ENCODE results near the gene ZNF155.
A peak's percentile ranks its signal among the peaks of the same experiment; 100 is the strongest.

ZNF155 gene

DNA sequence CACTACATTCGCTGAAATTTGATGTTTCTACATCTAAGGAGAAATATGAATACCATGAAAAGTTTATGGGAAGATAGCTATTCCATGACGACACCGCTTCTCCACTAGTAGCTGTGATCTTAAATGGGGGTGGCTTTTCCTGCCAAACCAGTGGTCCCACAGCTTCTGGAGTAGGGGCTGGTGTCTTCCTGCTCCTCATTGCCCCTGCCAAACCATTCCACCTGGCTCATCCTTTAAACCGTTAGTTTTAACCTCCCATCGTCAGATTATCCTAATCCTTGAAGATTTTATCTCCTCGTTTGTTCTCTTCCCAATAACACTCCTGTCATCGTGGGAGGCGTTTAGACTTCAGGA is 18.2 kb downstream of the ZNF155 start:
- Histone ChIP-seq H3K4me3 (ENCODE audit: low read length) (peak overlapping the region; percentile 69), H3K56ac (ENCODE audit: low read length) (peak overlapping the region; percentile 95), H2BK15ac (replicated peaks; ENCODE audit: low read depth) (no peak overlapping the region), H4K5ac (ENCODE audit: low read length) (no peak overlapping the region), H3K79me1 (ENCODE audit: low read length) (no peaks in the 10 kb centered on the region), H3K9ac (ENCODE audit: low read length) (peak overlapping the region; percentile 82), H4K8ac (ENCODE audit: low read depth, low read length) (no peak overlapping the region), H3K27me3 (ENCODE audit: insufficient read depth, low read length, poor library complexity) (no peaks in the 10 kb centered on the region), H3K4me1 (ENCODE audit: control insufficient read depth, low read depth, low read length) (no peaks in the 10 kb centered on the region), H3K4ac (ENCODE audit: low read depth, low read length) (no peak overlapping the region), H3K27ac (ENCODE audit: low read depth, low read length) (no peak overlapping the region), H2BK120ac (ENCODE audit: low read depth, low read length) (no peak overlapping the region), H2AK5ac (ENCODE audit: low read length) (no peak overlapping the region), H3K23ac (ENCODE audit: low read length) (no peak overlapping the region), H2BK5ac (ENCODE audit: low read length) (no peak overlapping the region), H3K4me2 (ENCODE audit: low read length) (peak overlapping the region; percentile 92), H3K18ac (ENCODE audit: low read length) (no peak overlapping the region), H3K36me3 (ENCODE audit: control insufficient read depth, insufficient read depth, low read length) (no peaks in the 10 kb centered on the region), H3K79me2 (ENCODE audit: control insufficient read depth, insufficient read depth, low read length) (no peaks in the 10 kb centered on the region)
- DNase-seq: no peak
- WGBS (ENCODE audit: extremely low coverage, insufficient coverage, low lambda C conversion rate): no CpG with 5 or more reads among the region's 8 CpGs

DNA sequence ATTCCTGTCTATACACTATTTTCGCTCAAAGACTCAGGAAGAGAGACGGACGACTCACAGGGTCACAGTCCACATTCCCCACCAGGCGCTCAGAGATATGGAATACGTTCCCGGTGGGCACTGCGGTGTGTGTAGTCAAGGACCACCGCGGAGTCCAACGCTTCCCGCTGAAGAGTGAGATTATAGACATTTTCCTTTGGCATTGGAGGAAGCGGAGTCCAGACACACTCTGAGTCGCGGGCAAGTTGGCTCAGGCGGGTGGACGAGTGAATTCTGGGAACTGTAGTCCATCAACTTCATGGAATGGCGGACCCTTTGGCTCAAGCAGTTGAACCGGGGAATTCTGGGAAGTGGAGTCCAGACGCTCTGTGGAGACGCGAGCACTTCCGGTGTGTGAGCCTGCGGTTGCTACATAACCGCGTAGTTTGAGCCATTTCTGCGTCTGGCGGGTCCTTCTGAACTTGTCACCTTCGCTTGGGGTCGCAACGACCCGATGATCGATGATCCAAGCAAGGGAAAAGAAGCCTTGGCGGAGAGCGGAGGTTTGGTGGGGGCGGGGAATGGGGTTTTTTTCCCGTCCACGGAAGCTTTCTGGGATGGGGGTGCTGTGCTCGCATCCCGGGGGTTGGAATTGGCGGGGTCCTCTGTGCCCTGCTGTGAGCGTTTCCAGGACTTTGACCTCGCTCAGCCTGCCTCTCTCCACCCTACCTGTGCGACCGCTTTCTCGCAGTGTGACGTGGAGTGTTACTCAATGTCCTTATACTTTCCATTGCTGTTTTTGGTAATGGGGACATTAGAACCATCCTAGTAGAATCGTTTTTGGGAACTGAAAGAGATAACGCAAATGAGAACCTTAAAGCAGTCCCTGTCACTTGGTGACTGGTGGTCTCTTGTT is 18.8 kb downstream of the ZNF155 start, which contains the start of gene ZNF230:
ZNF230 (plus strand) TSS at position 392 of the 895 bp plus-strand sequence. CDS start 4,122 bp downstream, outside the sequence.
- no peak within 1 kb of the TSS for H2BK15ac ChIP-seq (replicated peaks; ENCODE audit: low read depth)
- H3K27me3 ChIP-seq (ENCODE audit: insufficient read depth, low read length, poor library complexity): no peaks in the 10 kb centered on the region
- no peak within 1 kb of the TSS for H4K8ac ChIP-seq (ENCODE audit: low read depth, low read length)
- H2AK5ac ChIP-seq (ENCODE audit: low read length): no peak within 1 kb of the TSS
- no peak within 1 kb of the TSS for H3K4ac ChIP-seq (ENCODE audit: low read depth, low read length)
- H3K4me1 ChIP-seq (ENCODE audit: control insufficient read depth, low read depth, low read length): no peaks in the 10 kb centered on the region
- H3K4me2 ChIP-seq (ENCODE audit: low read length): peak within 1 kb of the TSS; percentile 97
- peak within 1 kb of the TSS; percentile 82 for H3K4me3 ChIP-seq (ENCODE audit: low read length)
- WGBS (ENCODE audit: extremely low coverage, insufficient coverage, low lambda C conversion rate): no CpG with 5 or more reads among the region's 48 CpGs
- H3K9ac ChIP-seq (ENCODE audit: low read length): peak within 1 kb of the TSS; percentile 82
- no peak within 1 kb of the TSS for H4K5ac ChIP-seq (ENCODE audit: low read length)
- H3K23ac ChIP-seq (ENCODE audit: low read length): no peak within 1 kb of the TSS
- H2BK5ac ChIP-seq (ENCODE audit: low read length): no peak within 1 kb of the TSS
- peak within 1 kb of the TSS; percentile 95 for H3K56ac ChIP-seq (ENCODE audit: low read length)
- H3K18ac ChIP-seq (ENCODE audit: low read length): peak within 1 kb of the TSS; percentile 78
- no peak within 1 kb of the TSS for H2BK120ac ChIP-seq (ENCODE audit: low read depth, low read length)
- no peaks in the 10 kb centered on the region for H3K79me1 ChIP-seq (ENCODE audit: low read length)
- DNase-seq: peak; percentile 98
- H3K27ac ChIP-seq (ENCODE audit: low read depth, low read length): no peak within 1 kb of the TSS
- H3K79me2 ChIP-seq (ENCODE audit: control insufficient read depth, insufficient read depth, low read length): no peaks in the 10 kb centered on the region
- H3K36me3 ChIP-seq (ENCODE audit: control insufficient read depth, insufficient read depth, low read length): no peaks in the 10 kb centered on the region

DNA sequence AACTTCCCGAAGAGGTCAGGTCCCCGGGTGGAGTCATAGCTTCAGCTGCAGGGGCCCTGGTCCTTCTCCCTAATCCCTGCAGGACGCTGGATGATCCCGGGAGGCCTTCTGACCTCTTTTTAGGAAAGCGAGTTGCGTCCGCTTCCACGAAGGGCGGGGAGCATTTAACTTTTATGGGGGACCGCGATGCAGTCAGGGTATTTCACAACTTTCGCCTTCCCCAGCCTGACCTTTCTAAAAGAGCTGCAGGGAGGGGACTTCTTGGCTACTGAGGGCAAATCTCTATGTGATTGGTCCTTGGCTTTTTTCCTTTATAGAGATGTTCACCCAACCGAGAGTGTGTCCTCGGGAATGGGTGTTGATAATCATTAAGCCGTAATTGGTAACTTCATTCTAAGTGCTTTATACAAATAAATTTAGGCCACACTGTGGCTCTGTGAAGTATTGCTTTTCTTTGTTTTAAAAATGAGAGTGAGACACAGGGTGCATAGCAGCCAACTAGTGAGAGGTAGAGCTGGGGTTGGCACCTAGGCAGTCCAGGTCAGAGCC is 19.5 kb downstream of the ZNF155 start:
- no CpG with 5 or more reads among the region's 15 CpGs for WGBS (ENCODE audit: extremely low coverage, insufficient coverage, low lambda C conversion rate)
- no peak for DNase-seq
- Histone ChIP-seq H3K4me1 (ENCODE audit: control insufficient read depth, low read depth, low read length) (no peaks in the 10 kb centered on the region), H4K8ac (ENCODE audit: low read depth, low read length) (no peak overlapping the region), H2BK5ac (ENCODE audit: low read length) (no peak overlapping the region), H3K9ac (ENCODE audit: low read length) (peak overlapping the region; percentile 80), H3K27me3 (ENCODE audit: insufficient read depth, low read length, poor library complexity) (no peaks in the 10 kb centered on the region), H3K4me2 (ENCODE audit: low read length) (peak overlapping the region; percentile 97), H3K79me2 (ENCODE audit: control insufficient read depth, insufficient read depth, low read length) (no peaks in the 10 kb centered on the region), H3K36me3 (ENCODE audit: control insufficient read depth, insufficient read depth, low read length) (no peaks in the 10 kb centered on the region), H3K27ac (ENCODE audit: low read depth, low read length) (no peak overlapping the region), H4K5ac (ENCODE audit: low read length) (no peak overlapping the region), H2AK5ac (ENCODE audit: low read length) (no peak overlapping the region), H3K23ac (ENCODE audit: low read length) (no peak overlapping the region), H3K18ac (ENCODE audit: low read length) (no peak overlapping the region), H2BK15ac (replicated peaks; ENCODE audit: low read depth) (no peak overlapping the region), H2BK120ac (ENCODE audit: low read depth, low read length) (no peak overlapping the region), H3K4me3 (ENCODE audit: low read length) (peak overlapping the region; percentile 82), H3K4ac (ENCODE audit: low read depth, low read length) (no peak overlapping the region), H3K56ac (ENCODE audit: low read length) (peak overlapping the region; percentile 86), H3K79me1 (ENCODE audit: low read length) (no peaks in the 10 kb centered on the region)

DNA sequence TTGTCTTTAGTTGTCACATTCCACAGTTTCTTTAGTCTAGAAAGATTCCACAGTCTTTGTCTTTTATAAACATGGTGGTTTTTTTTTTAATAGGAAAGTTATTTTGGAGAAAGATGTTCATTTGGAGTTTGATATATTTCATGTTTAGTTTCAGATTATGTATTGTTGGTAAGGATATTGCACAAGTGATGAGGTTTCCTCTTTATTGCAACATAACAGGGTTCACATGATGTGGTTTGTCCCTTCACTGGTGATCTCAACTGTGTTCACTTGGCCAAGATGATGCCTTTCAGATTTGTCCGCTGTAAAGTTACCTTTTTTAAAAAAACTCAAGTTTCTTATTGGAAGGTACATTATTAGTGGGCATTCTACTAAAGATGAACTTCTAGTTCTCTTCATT is 22.0 kb downstream of the ZNF155 start:
- WGBS (ENCODE audit: extremely low coverage, insufficient coverage, low lambda C conversion rate): no CpG with 5 or more reads among the region's 1 CpG
- H3K23ac ChIP-seq (ENCODE audit: low read length): no peak overlapping the region
- no peak overlapping the region for H3K4me3 ChIP-seq (ENCODE audit: low read length)
- H3K27me3 ChIP-seq (ENCODE audit: insufficient read depth, low read length, poor library complexity): no peaks in the 10 kb centered on the region
- H3K4me1 ChIP-seq (ENCODE audit: control insufficient read depth, low read depth, low read length): no peaks in the 10 kb centered on the region
- no peaks in the 10 kb centered on the region for H3K79me2 ChIP-seq (ENCODE audit: control insufficient read depth, insufficient read depth, low read length)
- H3K18ac ChIP-seq (ENCODE audit: low read length): no peak overlapping the region
- H3K56ac ChIP-seq (ENCODE audit: low read length): no peak overlapping the region
- DNase-seq: no peak
- H4K5ac ChIP-seq (ENCODE audit: low read length): no peak overlapping the region
- H2BK120ac ChIP-seq (ENCODE audit: low read depth, low read length): no peak overlapping the region
- no peak overlapping the region for H3K9ac ChIP-seq (ENCODE audit: low read length)
- H2AK5ac ChIP-seq (ENCODE audit: low read length): no peak overlapping the region
- peaks cover 8% of the 10 kb centered on the region for H3K36me3 ChIP-seq (ENCODE audit: control insufficient read depth, insufficient read depth, low read length)
- H4K8ac ChIP-seq (ENCODE audit: low read depth, low read length): no peak overlapping the region
- H3K4me2 ChIP-seq (ENCODE audit: low read length): no peak overlapping the region
- no peak overlapping the region for H2BK5ac ChIP-seq (ENCODE audit: low read length)
- no peak overlapping the region for H3K27ac ChIP-seq (ENCODE audit: low read depth, low read length)
- H2BK15ac ChIP-seq (replicated peaks; ENCODE audit: low read depth): no peak overlapping the region
- H3K79me1 ChIP-seq (ENCODE audit: low read length): no peaks in the 10 kb centered on the region
- no peak overlapping the region for H3K4ac ChIP-seq (ENCODE audit: low read depth, low read length)

DNA sequence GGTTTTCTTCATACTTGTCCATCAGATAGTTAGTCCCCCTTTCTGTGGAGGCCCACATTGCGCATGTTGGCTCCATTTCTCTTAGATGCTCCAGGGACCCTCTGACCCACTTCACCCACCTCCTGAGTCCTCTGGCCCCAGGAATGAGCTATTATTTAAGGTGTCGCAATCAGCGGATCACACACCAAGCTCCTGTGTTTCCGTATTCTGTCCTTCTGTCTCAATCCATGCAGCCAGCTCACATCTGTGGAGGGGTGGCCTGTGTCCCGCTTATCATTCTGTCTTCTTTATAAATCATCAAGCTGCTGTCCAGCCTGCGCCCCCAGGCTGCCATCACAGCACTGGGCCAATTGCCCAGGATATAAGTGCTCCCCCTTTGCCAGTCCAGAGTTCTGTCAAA is 23.5 kb downstream of the ZNF155 start:
- H2BK15ac ChIP-seq (replicated peaks; ENCODE audit: low read depth): no peak overlapping the region
- no peak for DNase-seq
- no peak overlapping the region for H3K9ac ChIP-seq (ENCODE audit: low read length)
- H2BK120ac ChIP-seq (ENCODE audit: low read depth, low read length): no peak overlapping the region
- no peak overlapping the region for H3K4me2 ChIP-seq (ENCODE audit: low read length)
- WGBS (ENCODE audit: extremely low coverage, insufficient coverage, low lambda C conversion rate): no CpG with 5 or more reads among the region's 6 CpGs
- no peak overlapping the region for H3K18ac ChIP-seq (ENCODE audit: low read length)
- no peaks in the 10 kb centered on the region for H3K4me1 ChIP-seq (ENCODE audit: control insufficient read depth, low read depth, low read length)
- no peak overlapping the region for H3K4me3 ChIP-seq (ENCODE audit: low read length)
- no peak overlapping the region for H3K23ac ChIP-seq (ENCODE audit: low read length)
- no peak overlapping the region for H3K56ac ChIP-seq (ENCODE audit: low read length)
- H3K27ac ChIP-seq (ENCODE audit: low read depth, low read length): no peak overlapping the region
- H4K8ac ChIP-seq (ENCODE audit: low read depth, low read length): no peak overlapping the region
- H3K79me1 ChIP-seq (ENCODE audit: low read length): no peaks in the 10 kb centered on the region
- H2AK5ac ChIP-seq (ENCODE audit: low read length): no peak overlapping the region
- no peak overlapping the region for H3K4ac ChIP-seq (ENCODE audit: low read depth, low read length)
- H3K79me2 ChIP-seq (ENCODE audit: control insufficient read depth, insufficient read depth, low read length): no peaks in the 10 kb centered on the region
- H3K27me3 ChIP-seq (ENCODE audit: insufficient read depth, low read length, poor library complexity): no peaks in the 10 kb centered on the region
- H4K5ac ChIP-seq (ENCODE audit: low read length): no peak overlapping the region
- H2BK5ac ChIP-seq (ENCODE audit: low read length): no peak overlapping the region
- H3K36me3 ChIP-seq (ENCODE audit: control insufficient read depth, insufficient read depth, low read length): peaks cover 8% of the 10 kb centered on the region

All from mesendoderm (in vitro differentiated cells).